HepG2 (cell line): Measurements from ENCODE around the gene KRT77.

ENCODE experiments used
- CTCF ChIP-seq: sonication (generic); formaldehyde crosslinking; IDR thresholded peaks from 2 replicates; pipeline ENCODE4 v1.5.0; 2020; ENCODE audit warnings: mild to moderate bottlenecking, missing genetic modification reagents, moderate library complexity
- HMG20B ChIP-seq: conservative IDR thresholded peaks from 2 replicates; pipeline ENCODE4 v1.6.1; 2016; ENCODE audit warnings: missing genetic modification reagents, missing compliant biosample characterization
- NFYB ChIP-seq: sonication (generic); formaldehyde crosslinking; IDR thresholded peaks from 2 replicates; pipeline ENCODE4 v1.4.0; 2020; ENCODE audit warnings: missing genetic modification reagents
- PAXIP1 ChIP-seq: sonication (generic); formaldehyde crosslinking; conservative IDR thresholded peaks from 2 replicates; pipeline ENCODE4 v1.4.0; 2020; ENCODE audit warnings: mild to moderate bottlenecking, missing genetic modification reagents, moderate library complexity
- PCBP1 ChIP-seq: fragments of 200-400 bp; formaldehyde crosslinking; IDR thresholded peaks from 2 replicates; pipeline ENCODE4 v1.6.1; 2017; ENCODE audit warnings: mild to moderate bottlenecking, low read depth, low read length, borderline replicate concordance
- POLR2A ChIP-seq, 2 experiments: IDR thresholded peaks; 2 replicates each; pipeline ENCODE4 v1.6.1; 2011; ENCODE audit warnings: low read depth in 2 of 2, low read length in 2 of 2, mild to moderate bottlenecking in 1 of 2, moderate library complexity in 1 of 2; ENCODE audit not compliant: insufficient read depth in 1 of 2
- SIN3A ChIP-seq: IDR thresholded peaks from 2 replicates; pipeline ENCODE4 v1.6.1; 2011; ENCODE audit warnings: low read depth, mild to moderate bottlenecking, control low read depth, low read length, borderline replicate concordance
- SUZ12 ChIP-seq: fragments of 150-350 bp; IDR thresholded peaks from 2 replicates; pipeline ENCODE4 v1.6.1; 2014; ENCODE audit warnings: low read depth, low read length
- TEAD2 ChIP-seq: sonication (generic); formaldehyde crosslinking; IDR thresholded peaks from 2 replicates; pipeline ENCODE4 v1.9.0; 2021; ENCODE audit warnings: missing genetic modification reagents
- ZFP37 ChIP-seq: sonication (generic); formaldehyde crosslinking; IDR thresholded peaks from 2 replicates; pipeline ENCODE4 v1.4.0; 2020; ENCODE audit warnings: missing genetic modification reagents, borderline replicate concordance
- ZNF451 ChIP-seq: sonication (generic); formaldehyde crosslinking; IDR thresholded peaks from 2 replicates; pipeline ENCODE4 v1.5.0; 2020; ENCODE audit warnings: mild to moderate bottlenecking, missing genetic modification reagents

DNA sequence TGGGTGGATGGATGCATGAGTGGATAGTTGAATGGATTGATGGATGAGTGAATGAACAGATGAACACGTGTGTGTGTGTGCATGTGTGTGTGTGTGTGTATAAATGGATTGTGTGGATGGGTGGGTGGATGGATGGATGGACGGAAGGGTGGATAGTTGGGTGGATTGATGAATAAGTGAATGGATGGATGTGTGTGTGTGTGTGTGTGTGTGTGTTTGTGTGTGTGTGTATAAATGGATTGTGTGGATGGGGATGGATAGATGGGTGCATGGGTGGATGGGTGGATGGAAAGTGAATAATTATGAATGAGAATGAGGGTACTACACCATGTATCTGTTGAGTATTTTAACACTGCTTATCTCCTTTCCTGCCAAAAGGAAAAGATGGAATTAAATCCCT lies 986 bp downstream of the KRT77 start:
- TF ChIP-seq ZNF451 (no peak), PCBP1 (no peak), ZFP37 (CRISPR knock-in tag) (no peak), CTCF (CRISPR knock-in tag) (no peak), TEAD2 (CRISPR knock-in tag) (no peak), PAXIP1 (CRISPR knock-in tag) (no peak), SIN3A (no peak), POLR2A (IDR thresholded peaks at IDR 0.05; ENCODE audit: insufficient read depth in 1 of 2, low read depth in 2 of 2, low read length in 2 of 2) (no peak), NFYB (CRISPR knock-in tag) (no peak), HMG20B (CRISPR knock-in tag) (no peak), SUZ12 (no peak)
